Stimulated activated naive CD8-positive, alpha-beta T cell treated with anti-CD3 and anti-CD28 coated beads, Interleukin-15, Interleukin-2, amounts not matched to agents 100 U/mL and 50 U/mL, for 24 hours (primary cell): ENCODE results near the gene SUN3.

ENCODE experiments used
- ATAC-seq: fragments of 150-1000 bp; cut with Tn5 transposase; one replicate; pipeline ENCODE4 v1.10.0; 2021
- DNase-seq: peaks from one replicate; pipeline ENCODE4 v3.0.0; 2021

SUN3 gene

GRCh38 chr7:48028938-48029337 lies at the start of gene SUN3:
Gene SUN3 (minus strand): TSS chr7:48029107. CDS start chr7:48028938, 169 bp downstream.
- ATAC-seq = no peak
- DNase-seq = no peak

- DNase-seq = no peak
- ATAC-seq = no peak
These were observed 49.6 kb upstream of the SUN3 start for GRCh38 chr7:48078470-48078869.

GRCh38 chr7:48077423-48077822 lies 48.5 kb upstream of the SUN3 start:
- DNase-seq (no peak), ATAC-seq (no peak)

- DNase-seq = no peak
- no peak for ATAC-seq
These were observed 45.3 kb upstream of the SUN3 start for GRCh38 chr7:48074204-48074654.

- DNase-seq (no peak), ATAC-seq (no peak)
These were observed 38.6 kb upstream of the SUN3 start for GRCh38 chr7:48067475-48067874.

GRCh38 chr7:48063985-48064384 lies 35.1 kb upstream of the SUN3 start:
- ATAC-seq (no peak), DNase-seq (no peak)

GRCh38 chr7:48059706-48060105 lies 30.8 kb upstream of the SUN3 start:
- ATAC-seq (no peak), DNase-seq (no peak)

GRCh38 chr7:48058990-48059389 lies 30.1 kb upstream of the SUN3 start:
- no peak for ATAC-seq

GRCh38 chr7:48053736-48054135 lies 24.8 kb upstream of the SUN3 start:
- no peak for ATAC-seq
- DNase-seq = no peak

More at GRCh38 chr7:48058990-48059389, 30.1 kb upstream of the SUN3 start:
- DNase-seq = no peak

- DNase-seq (no peak), ATAC-seq (peak; percentile 59)
These were observed 23.8 kb upstream of the SUN3 start for GRCh38 chr7:48052748-48053147.

- ATAC-seq = peak; percentile 7
- no peak for DNase-seq
These were observed 20.9 kb upstream of the SUN3 start for GRCh38 chr7:48049850-48050249.

GRCh38 chr7:48048113-48048512 lies 19.2 kb upstream of the SUN3 start:
- DNase-seq (no peak), ATAC-seq (no peak)

- no peak for DNase-seq
These were observed 17.6 kb upstream of the SUN3 start for GRCh38 chr7:48046458-48046857.

GRCh38 chr7:48045195-48045765 lies 16.4 kb upstream of the SUN3 start:
- ATAC-seq = no peak

More at GRCh38 chr7:48046458-48046857, 17.6 kb upstream of the SUN3 start:
- ATAC-seq = no peak

GRCh38 chr7:48042636-48043035 lies 13.7 kb upstream of the SUN3 start:
- ATAC-seq (no peak), DNase-seq (no peak)

More at GRCh38 chr7:48045195-48045765, 16.4 kb upstream of the SUN3 start:
- no peak for DNase-seq

- DNase-seq = no peak
These were observed 13.3 kb upstream of the SUN3 start for GRCh38 chr7:48042216-48042615.

GRCh38 chr7:48041653-48041970 lies 12.7 kb upstream of the SUN3 start:
- no peak for DNase-seq
- ATAC-seq = peak; percentile 58

More at GRCh38 chr7:48042216-48042615, 13.3 kb upstream of the SUN3 start:
- no peak for ATAC-seq

- peak; percentile 28 for ATAC-seq
- no peak for DNase-seq
These were observed 12.2 kb upstream of the SUN3 start for GRCh38 chr7:48040944-48041652.

- ATAC-seq (no peak), DNase-seq (no peak)
These were observed 10.1 kb upstream of the SUN3 start for GRCh38 chr7:48038815-48039506.

GRCh38 chr7:48035967-48036478 lies 7.1 kb upstream of the SUN3 start:
- ATAC-seq = peak; percentile 5

GRCh38 chr7:48035301-48035966 lies 6.5 kb upstream of the SUN3 start, which contains the start of gene C7orf57:
Gene C7orf57 (plus strand): TSS chr7:48035543. CDS start chr7:48036309, 766 bp downstream.
- peak; percentile 99 for ATAC-seq
- DNase-seq = peak; percentile 89

More at GRCh38 chr7:48035967-48036478, 7.1 kb upstream of the SUN3 start:
- no peak for DNase-seq

- ATAC-seq (no peak), DNase-seq (no peak)
These were observed 5.0 kb upstream of the SUN3 start for GRCh38 chr7:48033922-48034321.
